AG04450 (cell line): ENCODE data around the gene PSEN1. TPM values are rescaled to one million over a fixed set of nuclear protein-coding genes. Genes with fewer than 3 reads are reported as not detected.

Experiments
- CTCF ChIA-PET: fragments of 300-600, 350-600 bp; formaldehyde crosslinking; extraction: SDS; loops from one replicate; lab custom pipeline; 2022; ENCODE audit warnings: antibody characterized with exemption, inconsistent platforms; lab: Charles Lee
- POLR2A ChIA-PET: fragments of 350-600 bp; formaldehyde crosslinking; extraction: SDS; loops from one replicate; lab custom pipeline; 2021; ENCODE audit warnings: antibody characterized with exemption, inconsistent platforms; lab: Yijun Ruan, JAX
- DNase-seq: peaks from one replicate; pipeline ENCODE4 v3.0.0-alpha.2; 2011; ENCODE audit warnings: low read depth, low spot score
- H3K27ac ChIP-seq: one replicate; pipeline ENCODE4 v1.5.1; 2012; ENCODE audit warnings: low read depth, low read length, control low read depth
- H3K27me3 ChIP-seq: one replicate; pipeline ENCODE4 v1.6.0; 2012; ENCODE audit warnings: low read length; ENCODE audit not compliant: control insufficient read depth, insufficient read depth
- H3K4me3 ChIP-seq: 2 replicates; pipeline ENCODE4 v1.5.1; 2011; ENCODE audit warnings: mild to moderate bottlenecking, low read depth, low read length, control low read depth
- H3K9me3 ChIP-seq: 2 replicates; pipeline ENCODE4 v1.5.1; 2012; ENCODE audit warnings: low read length; ENCODE audit not compliant: control insufficient read depth, insufficient read depth
- polyA plus RNA-seq: library from polyadenylated mRNA; depleted of rRNA; stranded (reverse); fragments of >200 nt; gene quantifications from 2 replicates; pipeline ENCODE4 v1.2.3, GENCODE V29; 2011
- TF ChIP-seq, protein P1 (sequence below): IDR thresholded peaks from 2 replicates; pipeline ENCODE4 v1.5.1; 2011; ENCODE audit warnings: low read depth, low read length, control low read depth, inconsistent platforms

PSEN1 gene
- polyA plus RNA-seq, 1 experiment: 20.2 TPM

GRCh38 chr14:73243341-73243740 lies 107.0 kb downstream of the PSEN1 start:
- TF ChIP-seq, protein P1, sequence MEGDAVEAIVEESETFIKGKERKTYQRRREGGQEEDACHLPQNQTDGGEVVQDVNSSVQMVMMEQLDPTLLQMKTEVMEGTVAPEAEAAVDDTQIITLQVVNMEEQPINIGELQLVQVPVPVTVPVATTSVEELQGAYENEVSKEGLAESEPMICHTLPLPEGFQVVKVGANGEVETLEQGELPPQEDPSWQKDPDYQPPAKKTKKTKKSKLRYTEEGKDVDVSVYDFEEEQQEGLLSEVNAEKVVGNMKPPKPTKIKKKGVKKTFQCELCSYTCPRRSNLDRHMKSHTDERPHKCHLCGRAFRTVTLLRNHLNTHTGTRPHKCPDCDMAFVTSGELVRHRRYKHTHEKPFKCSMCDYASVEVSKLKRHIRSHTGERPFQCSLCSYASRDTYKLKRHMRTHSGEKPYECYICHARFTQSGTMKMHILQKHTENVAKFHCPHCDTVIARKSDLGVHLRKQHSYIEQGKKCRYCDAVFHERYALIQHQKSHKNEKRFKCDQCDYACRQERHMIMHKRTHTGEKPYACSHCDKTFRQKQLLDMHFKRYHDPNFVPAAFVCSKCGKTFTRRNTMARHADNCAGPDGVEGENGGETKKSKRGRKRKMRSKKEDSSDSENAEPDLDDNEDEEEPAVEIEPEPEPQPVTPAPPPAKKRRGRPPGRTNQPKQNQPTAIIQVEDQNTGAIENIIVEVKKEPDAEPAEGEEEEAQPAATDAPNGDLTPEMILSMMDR: no peak
- ChIA-PET CTCF (no interaction called here), POLR2A (interaction anchor here (0.6 kb wide), 1 partner anchor 180 kb away, joined by 6 read pairs; no protein-coding TSS in a partner anchor)
- Histone ChIP-seq H3K27ac (no peak overlapping the region), H3K4me3 (no peak overlapping the region), H3K27me3 (peaks cover 10% of the 10 kb centered on the region), H3K9me3 (peaks cover 3% of the 10 kb centered on the region)
- DNase-seq: no peak

GRCh38 chr14:73243748-73244147 lies 107.4 kb downstream of the PSEN1 start:
- H3K4me3 ChIP-seq: no peak overlapping the region
- TF ChIP-seq, protein P1: no peak
- ChIA-PET CTCF (no interaction called here), POLR2A (interaction anchor here (0.6 kb wide), 1 partner anchor 179 kb away, joined by 6 read pairs; no protein-coding TSS in a partner anchor)
- no peak overlapping the region for H3K27ac ChIP-seq
- peaks cover 10% of the 10 kb centered on the region for H3K27me3 ChIP-seq
- no peak for DNase-seq
- H3K9me3 ChIP-seq: peaks cover 3% of the 10 kb centered on the region

DNA sequence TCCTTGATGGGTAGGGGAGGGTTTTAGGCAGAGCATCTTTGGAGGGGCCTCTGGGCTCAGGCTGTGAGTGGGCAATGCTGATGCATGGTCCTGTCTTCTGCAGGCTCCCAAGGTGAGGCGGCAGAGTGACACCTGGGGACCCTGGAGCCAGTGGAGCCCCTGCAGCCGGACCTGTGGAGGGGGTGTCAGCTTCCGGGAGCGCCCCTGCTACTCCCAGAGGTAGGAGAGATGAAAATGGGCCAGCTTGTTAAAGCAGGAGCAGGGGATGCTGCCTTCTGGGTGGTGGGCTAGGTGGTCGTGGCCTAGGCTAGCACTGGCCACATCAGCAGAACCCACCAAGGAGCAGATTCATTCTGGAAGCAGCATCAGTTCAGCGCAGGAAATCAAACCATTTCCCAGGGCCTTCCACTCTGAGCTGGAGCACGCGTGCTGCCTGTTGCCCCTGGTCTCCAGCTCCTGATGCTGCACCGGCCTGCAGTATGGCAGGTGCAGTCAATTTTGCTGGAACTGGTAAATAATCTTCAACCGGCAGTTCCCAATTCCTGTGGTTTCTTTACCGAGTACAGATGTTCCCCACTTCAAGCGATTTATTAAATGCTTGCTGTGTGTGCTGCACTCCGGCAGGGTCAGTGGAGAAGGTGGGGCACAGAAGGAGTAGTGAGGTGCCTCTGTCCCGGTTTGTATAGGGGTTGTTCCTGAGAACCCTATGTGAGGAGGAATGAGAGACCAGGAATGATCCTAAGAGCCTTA lies 108.4 kb downstream of the PSEN1 start:
- no peak overlapping the region for H3K4me3 ChIP-seq
- H3K27ac ChIP-seq: no peak overlapping the region
- DNase-seq: no peak

DNA sequence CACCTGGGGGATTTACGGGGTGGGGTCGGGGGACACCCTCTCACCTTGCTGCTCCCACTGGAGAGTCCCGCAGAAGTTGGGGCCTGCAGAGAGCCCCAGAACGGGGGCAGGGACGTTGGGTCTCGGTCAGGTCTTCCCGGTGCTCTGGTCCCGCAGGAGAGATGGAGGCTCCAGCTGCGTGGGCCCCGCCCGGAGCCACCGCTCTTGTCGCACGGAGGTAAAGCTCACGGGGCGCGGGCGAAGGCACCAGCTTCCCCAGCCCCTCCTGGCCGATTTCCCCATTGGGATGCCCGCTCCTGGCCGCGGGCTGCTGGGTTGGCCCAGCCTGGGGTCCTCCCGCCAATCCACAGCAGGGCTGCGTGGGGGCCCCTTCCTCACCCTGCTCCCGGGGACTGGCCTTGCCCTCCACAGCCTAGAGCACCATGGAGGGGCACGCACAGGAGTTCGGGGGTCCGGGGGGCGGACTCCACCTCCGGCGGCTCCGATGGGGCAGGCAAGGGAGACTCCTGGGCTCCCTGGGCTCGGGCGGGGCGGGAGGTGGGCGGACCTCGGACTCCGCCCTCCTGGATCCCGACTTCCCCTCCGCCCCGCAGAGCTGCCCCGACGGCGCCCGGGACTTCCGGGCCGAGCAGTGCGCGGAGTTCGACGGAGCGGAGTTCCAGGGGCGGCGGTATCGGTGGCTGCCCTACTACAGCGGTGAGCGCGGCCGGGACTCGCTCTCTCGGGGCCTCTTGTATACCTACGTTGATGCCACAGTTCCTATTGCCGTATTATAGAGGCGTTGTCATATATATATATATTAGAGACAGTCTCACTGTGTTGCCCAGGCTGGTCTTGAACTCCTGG lies 109.4 kb downstream of the PSEN1 start:
- ChIA-PET POLR2A (interaction anchor here (0.5 to 1.0 kb wide), 2 partner anchors 10 to 142 kb away, joined by 3 to 4 read pairs; no protein-coding TSS in a partner anchor), CTCF (no interaction called here)
- no peak for DNase-seq
- Histone ChIP-seq H3K9me3 (peaks cover 3% of the 10 kb centered on the region), H3K27me3 (peaks cover 8% of the 10 kb centered on the region), H3K4me3 (peak overlapping the region; percentile 61), H3K27ac (no peak overlapping the region)
- TF ChIP-seq, protein P1: no peak

More for the DNA sequence above, 108.4 kb downstream of the PSEN1 start:
- Histone ChIP-seq H3K27me3 (peaks cover 8% of the 10 kb centered on the region), H3K9me3 (peaks cover 3% of the 10 kb centered on the region)
- ChIA-PET POLR2A (no interaction called here), CTCF (no interaction called here)
- TF ChIP-seq, protein P1: no peak
